ENCODE results near the gene FN1.

DNA sequence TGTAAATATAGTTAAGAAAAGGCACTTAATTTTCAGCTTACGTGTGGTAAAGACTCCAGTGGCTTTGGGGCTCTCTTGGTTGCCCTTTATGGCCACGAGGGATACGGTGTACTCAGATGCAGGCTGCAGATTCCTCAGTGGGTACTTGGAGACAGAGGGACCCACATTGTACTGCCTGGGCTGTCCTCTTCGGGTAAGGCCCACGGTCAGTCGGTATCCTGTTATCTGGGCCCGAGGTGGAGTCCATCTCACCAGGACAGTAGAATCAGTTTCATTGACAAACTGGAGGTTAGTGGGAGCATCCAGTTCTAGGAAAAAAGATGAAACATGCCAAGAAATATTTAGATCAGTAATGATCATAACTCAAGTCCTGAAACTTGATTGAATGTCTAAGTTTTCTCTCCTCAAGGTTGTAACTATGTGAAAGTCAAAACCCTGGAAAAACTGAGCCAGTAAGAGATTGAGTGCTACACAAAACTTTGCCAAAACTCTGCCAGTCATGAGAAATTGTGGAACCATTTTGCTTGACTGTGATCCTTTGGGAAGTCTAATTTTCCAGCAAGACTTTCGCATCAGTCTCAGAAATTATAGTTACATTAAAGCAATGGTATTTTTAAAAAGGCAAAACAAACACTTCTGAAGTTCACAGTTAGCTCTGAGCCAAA, 31.4 kb downstream of the FN1 start:
- TF ChIP-seq EZH2 (IDR thresholded peaks at IDR 0.05) (no peak), EZH2phosphoT487 (IDR thresholded peaks at IDR 0.05) (no peak)
- TF ChIP-seq, protein P1, sequence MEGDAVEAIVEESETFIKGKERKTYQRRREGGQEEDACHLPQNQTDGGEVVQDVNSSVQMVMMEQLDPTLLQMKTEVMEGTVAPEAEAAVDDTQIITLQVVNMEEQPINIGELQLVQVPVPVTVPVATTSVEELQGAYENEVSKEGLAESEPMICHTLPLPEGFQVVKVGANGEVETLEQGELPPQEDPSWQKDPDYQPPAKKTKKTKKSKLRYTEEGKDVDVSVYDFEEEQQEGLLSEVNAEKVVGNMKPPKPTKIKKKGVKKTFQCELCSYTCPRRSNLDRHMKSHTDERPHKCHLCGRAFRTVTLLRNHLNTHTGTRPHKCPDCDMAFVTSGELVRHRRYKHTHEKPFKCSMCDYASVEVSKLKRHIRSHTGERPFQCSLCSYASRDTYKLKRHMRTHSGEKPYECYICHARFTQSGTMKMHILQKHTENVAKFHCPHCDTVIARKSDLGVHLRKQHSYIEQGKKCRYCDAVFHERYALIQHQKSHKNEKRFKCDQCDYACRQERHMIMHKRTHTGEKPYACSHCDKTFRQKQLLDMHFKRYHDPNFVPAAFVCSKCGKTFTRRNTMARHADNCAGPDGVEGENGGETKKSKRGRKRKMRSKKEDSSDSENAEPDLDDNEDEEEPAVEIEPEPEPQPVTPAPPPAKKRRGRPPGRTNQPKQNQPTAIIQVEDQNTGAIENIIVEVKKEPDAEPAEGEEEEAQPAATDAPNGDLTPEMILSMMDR (IDR thresholded peaks at IDR 0.05), result no peak
